ENCODE results near the gene MVB12B.

GRCh38 chr9:126384926-126385325 lies 58.3 kb downstream of the MVB12B start:
- TF ChIP-seq POLR2A (IDR thresholded peaks at IDR 0.05; ENCODE audit: low read length) (no peak), GATA1 (IDR thresholded peaks at IDR 0.05; ENCODE audit: low read depth, low read length) (no peak)

Data from erythroblast (primary cell).